Activated CD4-positive, alpha-beta T cell treated with anti-CD3 and anti-CD28 coated beads for 4 hours (primary cell): ENCODE data around the gene WNT5A.

ENCODE experiments used
- DNase-seq, 2 donors: peaks; one replicate each; pipeline ENCODE4 v3.0.0-alpha.2; 2020

WNT5A gene

GRCh38 chr3:55480911-55481743 is 6.0 kb downstream of the WNT5A start:
- DNase-seq, result no peak

GRCh38 chr3:55477306-55478303 is 9.5 kb downstream of the WNT5A start:
- no peak for DNase-seq

GRCh38 chr3:55476515-55476914 is 10.6 kb downstream of the WNT5A start:
- no peak for DNase-seq

GRCh38 chr3:55474213-55474632 is 12.9 kb downstream of the WNT5A start:
- DNase-seq, result no peak

GRCh38 chr3:55473788-55474187 is 13.3 kb downstream of the WNT5A start:
- no peak for DNase-seq

- DNase-seq, result no peak
Observed at GRCh38 chr3:55471522-55472280, 15.4 kb downstream of the WNT5A start.

GRCh38 chr3:55471084-55471483 is 16.0 kb downstream of the WNT5A start:
- no peak for DNase-seq

GRCh38 chr3:55469957-55470526 is 17.1 kb downstream of the WNT5A start:
- DNase-seq, result no peak

GRCh38 chr3:55468251-55468650 is 18.9 kb downstream of the WNT5A start:
- DNase-seq, result no peak

GRCh38 chr3:55467099-55467498 is 20.0 kb downstream of the WNT5A start:
- DNase-seq, result no peak

- DNase-seq, result no peak
Observed at GRCh38 chr3:55466526-55466925, 20.6 kb downstream of the WNT5A start.

- no peak for DNase-seq
Observed at GRCh38 chr3:55461896-55462295, 25.2 kb downstream of the WNT5A start.

GRCh38 chr3:55459838-55460237 is 27.3 kb downstream of the WNT5A start:
- DNase-seq, result no peak

GRCh38 chr3:55458181-55458790 is 28.8 kb downstream of the WNT5A start:
- DNase-seq, result no peak

- DNase-seq, result no peak
Observed at GRCh38 chr3:55455915-55456314, 31.2 kb downstream of the WNT5A start.

- no peak for DNase-seq
Observed at GRCh38 chr3:55454611-55455010, 32.5 kb downstream of the WNT5A start.

- DNase-seq, result no peak
Observed at GRCh38 chr3:55453886-55454496, 33.1 kb downstream of the WNT5A start.

- no peak for DNase-seq
Observed at GRCh38 chr3:55452886-55453285, 34.2 kb downstream of the WNT5A start.

GRCh38 chr3:55449527-55449926 is 37.6 kb downstream of the WNT5A start:
- no peak for DNase-seq

- no peak for DNase-seq
Observed at GRCh38 chr3:55446850-55447249, 40.3 kb downstream of the WNT5A start.

GRCh38 chr3:55445551-55445950 is 41.6 kb downstream of the WNT5A start:
- no peak for DNase-seq

- DNase-seq, result no peak
Observed at GRCh38 chr3:55443346-55443745, 43.8 kb downstream of the WNT5A start.
